GM18517 (cell line): ENCODE results near the gene TMEM271.
"Not testable (repeated sequence)": the region's sequence is repeated elsewhere in the genome, so short reads cannot be mapped to it uniquely, and the experiment has no call there.

Source experiments
- ATAC-seq: cut with Tn5 transposase; IDR thresholded peaks from one replicate; pipeline ENCODE4 v1.9.1; 2021; ENCODE audit warnings: mild to moderate bottlenecking, moderate library complexity; ENCODE audit not compliant: unreplicated experiment

The TMEM271 gene

GRCh38 chr4:566508-567295 lies 9.4 kb downstream of the TMEM271 start:
- ATAC-seq = no peak

GRCh38 chr4:566035-566434 lies 10.1 kb downstream of the TMEM271 start:
- ATAC-seq = no peak

GRCh38 chr4:565614-566013 lies 10.5 kb downstream of the TMEM271 start:
- not testable (repeated sequence) for ATAC-seq

GRCh38 chr4:562458-562857 lies 13.6 kb downstream of the TMEM271 start:
- not testable (repeated sequence) for ATAC-seq

GRCh38 chr4:561426-561825 lies 14.7 kb downstream of the TMEM271 start:
- no peak for ATAC-seq

GRCh38 chr4:560731-561291 lies 15.3 kb downstream of the TMEM271 start:
- ATAC-seq = no peak

- no peak for ATAC-seq
Observed at GRCh38 chr4:560061-560460, 16.0 kb downstream of the TMEM271 start.

- no peak for ATAC-seq
Observed at GRCh38 chr4:555566-556275, 20.4 kb downstream of the TMEM271 start.

- ATAC-seq = not testable (repeated sequence)
Observed at GRCh38 chr4:554793-555320, 21.2 kb downstream of the TMEM271 start.

- no peak for ATAC-seq
Observed at GRCh38 chr4:552019-552418, 24.1 kb downstream of the TMEM271 start.

GRCh38 chr4:550268-550667 lies 25.8 kb downstream of the TMEM271 start:
- ATAC-seq = not testable (repeated sequence)

GRCh38 chr4:548976-549375 lies 27.1 kb downstream of the TMEM271 start:
- ATAC-seq = no peak

- ATAC-seq = no peak
Observed at GRCh38 chr4:545612-546011, 30.5 kb downstream of the TMEM271 start.

GRCh38 chr4:544386-545105 lies 31.5 kb downstream of the TMEM271 start:
- ATAC-seq = no peak

- ATAC-seq = no peak
Observed at GRCh38 chr4:541271-541670, 34.8 kb downstream of the TMEM271 start.

GRCh38 chr4:538542-539142 lies 37.5 kb downstream of the TMEM271 start:
- ATAC-seq = no peak

- no peak for ATAC-seq
Observed at GRCh38 chr4:537436-538264, 38.4 kb downstream of the TMEM271 start.

GRCh38 chr4:536351-536972 lies 39.6 kb downstream of the TMEM271 start:
- ATAC-seq = no peak

- no peak for ATAC-seq
Observed at GRCh38 chr4:535924-536281, 40.2 kb downstream of the TMEM271 start.
